ENCODE data around the gene PKDREJ.

DNA sequence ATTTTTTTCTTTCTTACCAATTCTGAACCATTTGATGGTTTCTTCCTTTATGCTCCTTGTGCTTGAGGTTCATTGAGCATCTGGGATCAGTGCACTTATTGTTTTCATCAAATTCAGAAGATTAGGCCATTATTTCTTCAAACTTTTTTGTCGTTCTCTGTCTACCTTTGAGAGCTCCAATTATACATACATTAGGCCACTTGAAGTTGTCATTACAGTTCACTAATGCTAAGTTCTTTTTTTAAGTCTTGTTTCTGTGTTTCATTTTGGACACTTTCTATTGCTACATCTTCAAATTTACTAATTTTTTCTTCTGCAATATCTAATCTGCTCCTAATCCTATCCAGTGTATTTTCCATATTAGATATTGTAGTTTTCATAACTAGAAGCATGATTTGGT lies 53.9 kb downstream of the PKDREJ start:
- TF ChIP-seq EZH2phosphoT487 (IDR thresholded peaks at IDR 0.05; ENCODE audit: insufficient read depth, low read depth) = no peak
- TF ChIP-seq EZH2 (IDR thresholded peaks at IDR 0.05; ENCODE audit: insufficient read depth, poor library complexity, severe bottlenecking) = no peak
